HG02870 (cell line): Measurements from ENCODE around the gene OTOF.
"Not testable (repeated sequence)": the region's sequence is repeated elsewhere in the genome, so short reads cannot be mapped to it uniquely, and the experiment has no call there.

Source experiments
- ATAC-seq: cut with Tn5 transposase; IDR thresholded peaks from one replicate; pipeline ENCODE4 v1.9.1; 2021; ENCODE audit warnings: mild to moderate bottlenecking, moderate library complexity; ENCODE audit not compliant: unreplicated experiment

Gene OTOF

GRCh38 chr2:26481706-26482105 lies 3.8 kb upstream of the OTOF start:
- no peak for ATAC-seq

DNA sequence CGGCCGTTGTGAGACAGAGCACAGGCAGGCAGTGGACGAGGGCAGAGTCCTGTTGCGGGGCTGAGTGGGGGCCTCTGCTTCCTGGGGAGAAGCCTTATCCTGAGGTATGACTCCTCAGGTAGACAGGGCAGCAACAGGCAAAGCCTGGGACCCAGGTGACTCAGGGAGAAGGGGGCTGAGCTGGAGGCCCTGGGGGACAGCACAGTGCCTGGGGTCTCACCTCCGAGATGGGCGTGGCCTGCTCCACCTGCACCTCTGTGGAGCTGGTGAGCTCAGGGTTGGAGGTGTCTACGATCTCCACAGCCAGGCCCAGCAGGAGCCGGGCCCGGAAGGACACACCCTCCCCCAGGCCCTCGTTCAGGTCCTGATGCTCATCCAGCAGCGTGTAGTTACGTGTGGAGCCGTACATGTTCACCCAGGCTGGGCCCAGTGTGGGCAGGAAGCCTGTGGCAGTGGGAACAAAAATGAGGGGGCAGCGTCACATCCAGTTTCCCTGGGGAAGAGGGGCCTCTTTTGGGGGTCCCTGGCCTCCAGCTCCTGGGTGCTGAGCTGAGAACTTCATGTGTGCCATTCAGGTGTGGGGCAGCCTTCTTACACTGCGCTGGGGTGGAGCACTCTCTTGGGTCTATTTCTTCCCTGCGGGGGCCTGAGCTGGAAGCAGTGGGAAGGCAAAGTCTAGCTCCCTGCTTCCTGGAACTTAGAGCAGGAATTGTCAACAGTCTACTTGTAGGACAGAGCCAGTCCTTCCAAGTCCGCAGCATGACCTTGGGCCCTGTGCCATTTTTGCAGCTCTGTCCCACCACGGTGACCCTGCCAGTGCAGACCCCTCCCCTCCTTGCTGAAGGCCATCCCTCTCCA lies 2.9 kb upstream of the OTOF start:
- ATAC-seq, result no peak

- no peak for ATAC-seq
These were observed 2.1 kb upstream of the OTOF start for GRCh38 chr2:26479789-26480565.

GRCh38 chr2:26479131-26479788 lies 1.3 kb upstream of the OTOF start:
- no peak for ATAC-seq

DNA sequence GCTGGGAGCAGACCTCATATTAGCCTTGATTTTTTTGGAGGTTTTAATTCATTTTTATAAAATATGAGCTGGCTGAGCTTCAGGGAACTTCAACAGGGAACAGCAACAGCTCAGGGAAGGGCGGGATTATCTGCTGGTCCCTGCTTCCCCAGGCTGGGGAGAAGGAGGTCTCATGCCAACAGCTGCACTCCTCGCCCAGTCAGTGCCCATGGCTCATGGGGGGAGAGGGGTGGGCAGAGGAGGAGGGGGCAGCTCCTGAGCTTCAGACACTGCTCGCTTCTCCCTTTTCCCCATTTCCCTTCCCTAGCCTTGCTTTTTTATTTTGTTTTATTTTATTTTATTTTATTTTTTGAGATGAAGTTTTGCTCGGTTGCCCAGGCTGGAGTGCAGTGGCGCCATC lies 442 bp upstream of the OTOF start:
- no peak for ATAC-seq

DNA sequence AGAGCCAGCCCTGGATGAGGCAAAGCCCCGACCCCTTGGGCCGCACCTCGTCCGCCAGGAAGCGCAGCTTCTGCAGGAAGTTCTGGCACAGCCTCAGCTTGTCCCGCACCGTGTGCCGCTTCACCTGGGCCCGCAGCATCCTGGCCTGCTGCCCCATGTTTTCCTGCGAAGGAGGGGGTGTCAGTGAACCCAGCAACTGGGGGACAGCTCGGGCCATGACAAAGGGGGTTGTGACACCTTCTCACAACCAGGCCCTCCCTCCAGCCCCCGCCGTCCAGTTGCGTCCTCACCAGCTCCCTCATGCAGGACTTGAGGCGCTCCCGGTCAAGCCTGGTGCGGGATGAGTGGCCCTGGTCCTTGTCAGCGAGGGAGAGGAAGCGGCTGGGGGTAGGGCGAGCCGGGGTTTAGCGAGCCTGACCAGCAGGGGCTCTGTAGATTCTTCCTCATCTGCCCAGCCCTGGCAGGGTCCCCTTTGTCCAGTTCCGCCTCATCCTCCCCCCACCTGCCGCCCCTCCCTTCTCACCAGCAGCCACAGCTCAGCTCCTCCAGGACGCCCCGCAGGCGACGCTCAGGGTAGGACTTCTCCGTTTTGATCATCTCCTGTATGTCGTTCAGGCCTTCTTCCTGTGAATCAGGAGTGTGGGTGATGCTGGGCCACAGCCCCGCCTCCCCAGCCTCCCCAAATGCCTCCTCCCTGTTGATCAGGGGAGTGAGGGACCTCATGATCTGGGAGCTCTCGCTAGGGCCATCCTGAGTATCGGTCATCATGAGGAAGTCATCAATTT lies 606 bp downstream of the OTOF start:
- no peak for ATAC-seq

DNA sequence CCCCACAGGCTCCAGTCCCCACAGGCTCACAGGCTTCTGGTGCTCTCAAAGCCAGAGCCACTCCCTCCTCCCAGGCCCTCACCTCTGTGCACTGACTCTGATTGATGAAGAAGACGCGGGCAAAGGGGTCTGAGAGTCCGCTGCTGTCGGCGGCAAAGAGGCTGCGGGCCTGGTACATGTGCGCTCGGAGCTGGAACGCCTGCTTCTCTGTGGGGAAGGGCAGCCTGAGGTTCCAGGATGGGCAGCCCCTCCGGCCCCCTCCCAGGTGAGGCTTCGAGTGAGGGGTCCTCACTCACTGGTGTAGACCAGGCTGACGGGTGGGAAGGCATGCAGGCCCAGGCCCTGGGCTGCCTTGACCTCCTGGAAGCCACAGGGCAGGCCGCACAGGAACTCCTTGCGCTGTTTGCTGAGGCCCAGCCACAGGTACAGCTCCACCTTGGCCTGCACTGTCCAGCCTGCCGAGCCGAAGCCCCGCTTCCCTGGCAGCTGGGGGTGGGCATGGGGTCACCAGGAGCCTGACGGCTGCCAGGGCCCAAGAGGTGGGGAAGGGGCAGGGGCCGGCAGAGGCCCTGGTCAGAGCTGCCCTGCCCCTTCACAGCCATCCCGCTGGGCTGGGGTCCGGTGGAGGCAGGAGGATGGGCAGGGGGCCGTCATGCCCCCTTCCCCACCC lies 2.0 kb downstream of the OTOF start:
- no peak for ATAC-seq

DNA sequence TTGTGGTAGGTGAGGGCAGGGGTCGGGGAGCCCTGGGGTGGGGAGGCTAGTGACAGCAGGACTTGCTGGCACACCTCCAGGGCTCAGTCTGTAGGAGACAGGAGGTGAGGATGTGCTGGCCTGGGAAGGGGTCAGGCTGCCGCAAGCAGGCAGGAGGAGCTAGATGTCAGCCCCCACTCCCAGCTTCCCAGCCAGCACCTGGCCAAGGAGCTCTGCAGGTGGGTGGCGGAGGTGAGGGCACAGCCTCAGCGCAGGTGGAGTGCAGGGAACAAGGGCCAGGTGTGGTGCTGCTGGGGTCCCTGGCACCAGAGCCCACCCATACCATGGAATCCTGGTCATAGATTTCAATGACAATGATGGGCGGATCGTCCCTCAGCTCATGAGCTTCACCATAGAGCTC lies 2.9 kb downstream of the OTOF start:
- ATAC-seq, result no peak

GRCh38 chr2:26474261-26474785 lies 3.6 kb downstream of the OTOF start:
- ATAC-seq, result no peak

- no peak for ATAC-seq
These were observed 4.1 kb downstream of the OTOF start for GRCh38 chr2:26473796-26474195.

GRCh38 chr2:26472821-26473655 lies 4.9 kb downstream of the OTOF start:
- ATAC-seq, result no peak

- no peak for ATAC-seq
These were observed 5.9 kb downstream of the OTOF start for GRCh38 chr2:26471766-26472706.

GRCh38 chr2:26471289-26471688 lies 6.6 kb downstream of the OTOF start:
- no peak for ATAC-seq

DNA sequence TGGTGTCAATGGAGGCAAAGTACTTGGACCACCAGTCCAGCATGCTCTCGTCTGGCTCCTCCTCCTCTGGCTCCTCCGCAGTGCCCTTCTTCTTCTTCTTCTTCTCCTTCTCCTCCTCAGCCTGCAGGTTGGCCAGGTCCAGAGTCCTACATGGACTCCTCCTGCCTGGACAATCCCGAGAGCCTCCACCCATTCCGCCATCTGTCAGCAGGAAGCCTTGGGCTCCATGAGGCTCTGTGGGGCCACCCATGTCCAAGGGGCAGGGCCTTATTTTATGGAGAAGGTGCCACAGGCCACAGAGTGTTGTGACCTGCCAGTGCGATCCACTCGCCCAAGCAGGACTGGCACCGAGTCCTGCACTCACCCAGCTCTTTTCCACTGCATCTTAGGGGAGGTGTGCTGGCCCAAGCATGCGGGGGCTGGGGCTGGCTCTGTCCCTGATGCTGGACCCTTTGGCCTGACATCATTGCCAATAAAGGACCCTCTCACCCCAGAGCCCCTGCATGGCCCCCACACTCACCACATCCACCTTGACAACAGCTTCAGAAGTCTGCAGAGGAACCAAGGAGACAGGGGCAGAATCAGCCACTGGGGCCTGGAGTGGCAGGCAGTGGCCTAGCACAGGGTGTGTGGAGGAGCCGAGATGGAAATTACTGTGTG lies 7.2 kb downstream of the OTOF start:
- no peak for ATAC-seq

DNA sequence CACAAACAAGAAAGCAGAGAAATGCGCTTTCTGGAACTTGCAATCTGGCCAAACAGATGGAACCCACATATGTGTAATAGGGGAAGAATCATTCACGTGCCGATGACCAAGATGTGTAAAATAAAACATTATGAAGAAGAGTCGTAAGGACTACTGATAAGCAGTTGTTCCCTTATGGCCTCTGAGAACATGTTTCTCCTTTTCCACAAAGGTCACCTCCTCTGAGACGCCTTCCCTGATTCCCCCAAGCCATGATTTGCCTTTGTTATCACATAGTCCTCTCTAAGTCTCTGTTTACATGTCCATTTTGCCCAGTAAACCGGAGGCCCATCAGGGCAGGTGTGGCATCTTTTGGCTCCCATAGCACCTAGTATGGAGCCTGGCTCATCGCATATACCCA lies 8.0 kb downstream of the OTOF start:
- no peak for ATAC-seq

DNA sequence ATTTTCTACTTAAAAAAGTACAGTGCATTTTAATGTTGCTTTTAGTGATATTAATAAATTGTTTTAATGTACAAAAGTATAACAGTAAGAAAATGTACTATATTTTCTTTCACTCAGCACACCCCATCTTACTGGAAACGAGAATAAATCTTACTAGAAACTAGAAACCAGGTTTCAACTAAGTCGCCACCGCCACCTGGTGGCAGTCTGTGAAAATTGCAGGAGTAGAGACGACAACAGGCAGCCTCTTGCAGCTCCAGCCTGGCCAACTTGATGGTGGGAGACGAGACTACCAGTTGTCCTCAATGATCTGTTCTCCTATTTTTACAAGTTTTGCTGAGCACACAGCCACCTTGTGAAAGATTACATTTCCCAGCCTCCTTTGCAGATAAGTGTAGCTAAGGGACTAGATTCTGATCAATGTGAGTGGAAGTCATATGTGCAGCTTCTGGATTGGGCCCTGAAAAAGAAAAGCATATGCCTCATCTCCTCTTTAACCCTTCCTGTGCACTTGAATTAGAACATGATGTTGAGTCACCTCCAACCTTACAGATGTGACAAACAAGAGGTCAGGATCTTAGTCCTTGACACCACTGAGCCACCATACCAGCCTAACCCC lies 8.7 kb downstream of the OTOF start:
- ATAC-seq, result no peak

- ATAC-seq, result not testable (repeated sequence)
These were observed 9.4 kb downstream of the OTOF start for GRCh38 chr2:26468544-26468943.
